Measurements from ENCODE around the gene PPP6R3. TPM values are rescaled to one million over a fixed set of nuclear protein-coding genes. Genes with fewer than 3 reads are reported as not detected.

The PPP6R3 gene
- total and polyA plus RNA-seq, 10 of the 15 experiments (the other 5 are each of a cell fraction or from before 2014, with no cell fraction given), result 12.4 to 123 (median 74.1) TPM

- Histone ChIP-seq H2AFZ (ENCODE audit: control insufficient read depth, low read depth, low read length) (no peak overlapping the region), H4K20me1 (ENCODE audit: control insufficient read depth, insufficient read depth) (no peaks in the 10 kb centered on the region), H3K4me2 (ENCODE audit: control insufficient read depth, insufficient read depth) (no peak overlapping the region), H3K27me3 (replicated peaks in 1 of 2; ENCODE audit: control insufficient read depth in 2 of 2, insufficient read depth in 2 of 2, low read length in 1 of 2) (no peaks in the 10 kb centered on the region), H3K79me2 (ENCODE audit: control insufficient read depth, insufficient read depth, low read length) (no peaks in the 10 kb centered on the region; the same call in none of the 2 replicates), H3K4me3 (no peak overlapping the region), H3K4me1 (ENCODE audit: control insufficient read depth, insufficient read depth, low read length) (peaks cover 3% of the 10 kb centered on the region), H3K9ac (ENCODE audit: control insufficient read depth, insufficient read depth, low read length) (no peak overlapping the region), H3K9me3 (replicated peaks; ENCODE audit: control insufficient read depth, insufficient read depth, low read length) (no peaks in the 10 kb centered on the region), H3K27ac (ENCODE audit: control insufficient read depth, insufficient read depth) (no peak overlapping the region), H3K36me3 (ENCODE audit: control insufficient read depth in 2 of 2, insufficient read depth in 2 of 2, low read length in 1 of 2) (peaks cover 14 to 30% of the 10 kb centered on the region in 2 experiments)
- TF ChIP-seq, protein P1, sequence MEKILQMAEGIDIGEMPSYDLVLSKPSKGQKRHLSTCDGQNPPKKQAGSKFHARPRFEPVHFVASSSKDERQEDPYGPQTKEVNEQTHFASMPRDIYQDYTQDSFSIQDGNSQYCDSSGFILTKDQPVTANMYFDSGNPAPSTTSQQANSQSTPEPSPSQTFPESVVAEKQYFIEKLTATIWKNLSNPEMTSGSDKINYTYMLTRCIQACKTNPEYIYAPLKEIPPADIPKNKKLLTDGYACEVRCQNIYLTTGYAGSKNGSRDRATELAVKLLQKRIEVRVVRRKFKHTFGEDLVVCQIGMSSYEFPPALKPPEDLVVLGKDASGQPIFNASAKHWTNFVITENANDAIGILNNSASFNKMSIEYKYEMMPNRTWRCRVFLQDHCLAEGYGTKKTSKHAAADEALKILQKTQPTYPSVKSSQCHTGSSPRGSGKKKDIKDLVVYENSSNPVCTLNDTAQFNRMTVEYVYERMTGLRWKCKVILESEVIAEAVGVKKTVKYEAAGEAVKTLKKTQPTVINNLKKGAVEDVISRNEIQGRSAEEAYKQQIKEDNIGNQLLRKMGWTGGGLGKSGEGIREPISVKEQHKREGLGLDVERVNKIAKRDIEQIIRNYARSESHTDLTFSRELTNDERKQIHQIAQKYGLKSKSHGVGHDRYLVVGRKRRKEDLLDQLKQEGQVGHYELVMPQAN (conservative IDR thresholded peaks at IDR 0.05), result no peak
- TF ChIP-seq CREM (IDR thresholded peaks at IDR 0.05; ENCODE audit: low read depth) (no peak), ASH2L (IDR thresholded peaks at IDR 0.05; ENCODE audit: borderline replicate concordance, low read depth) (no peak), BMI1 (IDR thresholded peaks at IDR 0.05; ENCODE audit: borderline replicate concordance) (no peak), SRF (IDR thresholded peaks at IDR 0.05; ENCODE audit: low read depth in 2 of 2, low read length in 2 of 2) (no peak), DPF2 (IDR thresholded peaks at IDR 0.05) (no peak), IRF4 (IDR thresholded peaks at IDR 0.05; ENCODE audit: low read depth, low read length) (no peak), CBFB (IDR thresholded peaks at IDR 0.05; ENCODE audit: low read depth) (no peak), FOXM1 (IDR thresholded peaks at IDR 0.05; ENCODE audit: low read depth, low read length) (no peak), MTA3 (IDR thresholded peaks at IDR 0.05; ENCODE audit: borderline replicate concordance, low read length) (no peak), ZSCAN29 (IDR thresholded peaks at IDR 0.05) (no peak), SIN3A (IDR thresholded peaks at IDR 0.05; ENCODE audit: low read depth, low read length) (no peak), ZNF687 (IDR thresholded peaks at IDR 0.05) (no peak), ZNF622 (IDR thresholded peaks at IDR 0.05) (no peak)
- TF ChIP-seq, protein P2, sequence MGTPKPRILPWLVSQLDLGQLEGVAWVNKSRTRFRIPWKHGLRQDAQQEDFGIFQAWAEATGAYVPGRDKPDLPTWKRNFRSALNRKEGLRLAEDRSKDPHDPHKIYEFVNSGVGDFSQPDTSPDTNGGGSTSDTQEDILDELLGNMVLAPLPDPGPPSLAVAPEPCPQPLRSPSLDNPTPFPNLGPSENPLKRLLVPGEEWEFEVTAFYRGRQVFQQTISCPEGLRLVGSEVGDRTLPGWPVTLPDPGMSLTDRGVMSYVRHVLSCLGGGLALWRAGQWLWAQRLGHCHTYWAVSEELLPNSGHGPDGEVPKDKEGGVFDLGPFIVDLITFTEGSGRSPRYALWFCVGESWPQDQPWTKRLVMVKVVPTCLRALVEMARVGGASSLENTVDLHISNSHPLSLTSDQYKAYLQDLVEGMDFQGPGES (IDR thresholded peaks at IDR 0.05), result no peak
- TF ChIP-seq, protein P3, sequence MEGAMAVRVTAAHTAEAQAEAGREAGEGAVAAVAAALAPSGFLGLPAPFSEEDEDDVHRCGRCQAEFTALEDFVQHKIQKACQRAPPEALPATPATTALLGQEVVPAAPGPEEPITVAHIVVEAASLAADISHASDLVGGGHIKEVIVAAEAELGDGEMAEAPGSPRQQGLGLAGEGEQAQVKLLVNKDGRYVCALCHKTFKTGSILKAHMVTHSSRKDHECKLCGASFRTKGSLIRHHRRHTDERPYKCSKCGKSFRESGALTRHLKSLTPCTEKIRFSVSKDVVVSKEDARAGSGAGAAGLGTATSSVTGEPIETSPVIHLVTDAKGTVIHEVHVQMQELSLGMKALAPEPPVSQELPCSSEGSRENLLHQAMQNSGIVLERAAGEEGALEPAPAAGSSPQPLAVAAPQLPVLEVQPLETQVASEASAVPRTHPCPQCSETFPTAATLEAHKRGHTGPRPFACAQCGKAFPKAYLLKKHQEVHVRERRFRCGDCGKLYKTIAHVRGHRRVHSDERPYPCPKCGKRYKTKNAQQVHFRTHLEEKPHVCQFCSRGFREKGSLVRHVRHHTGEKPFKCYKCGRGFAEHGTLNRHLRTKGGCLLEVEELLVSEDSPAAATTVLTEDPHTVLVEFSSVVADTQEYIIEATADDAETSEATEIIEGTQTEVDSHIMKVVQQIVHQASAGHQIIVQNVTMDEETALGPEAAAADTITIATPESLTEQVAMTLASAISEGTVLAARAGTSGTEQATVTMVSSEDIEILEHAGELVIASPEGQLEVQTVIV (IDR thresholded peaks at IDR 0.05; ENCODE audit: borderline replicate concordance, partially characterized antibody), result no peak
- ChIA-PET SMC1A (ENCODE audit: uncharacterized antibody, unreplicated experiment) (interaction anchor here (1.3 to 1.4 kb wide), 2 partner anchors 12 to 111 kb away, joined by 3 to 5 read pairs; no protein-coding TSS in a partner anchor), CTCF (interaction anchor here (1.2 to 1.9 kb wide), 2 partner anchors 10 to 13 kb away, joined by 5 to 7 read pairs; no protein-coding TSS in a partner anchor), RAD21 (ENCODE audit: unreplicated experiment) (interaction anchor here (0.6 kb wide), 1 partner anchor 172 kb away, joined by 3 read pairs; no protein-coding TSS in a partner anchor), POLR2A (interaction anchor here (0.5 to 1.4 kb wide), 2 partner anchors 13 to 65 kb away, joined by 3 to 4 read pairs; no protein-coding TSS in a partner anchor)
- FAIRE-seq (no peak), ATAC-seq (no peak), DNase-seq (ENCODE audit: low read depth, low spot score) (no peak)
- no TSS peak for BruUV-seq (replicated peaks)
- in situ Hi-C loops (cut with MboI), result no loop called here
- WGBS (ENCODE audit: insufficient coverage, insufficient replicate concordance, low lambda C conversion rate, missing lambda C conversion rate), result 100% methylated on average over 1 of the region's 1 CpG
- intact Hi-C loops (cut with micrococcal nuclease; ENCODE audit: unreplicated experiment), result no loop called here
Measured at GRCh38 chr11:68570691-68571090, 110.1 kb downstream of the PPP6R3 start.
